Measurements from ENCODE around the gene PAQR8. TPM values are rescaled to one million over a fixed set of nuclear protein-coding genes. Genes with fewer than 3 reads are reported as not detected.

PAQR8 gene
- total and polyA plus RNA-seq, 4 donors = 0.43 to 3.3 (median 0.74) TPM

GRCh38 chr6:52377538-52378221 lies 15.7 kb downstream of the PAQR8 start:
- no peaks in the 10 kb centered on the region for H3K27me3 ChIP-seq (ENCODE audit: control insufficient read depth in 4 of 4, insufficient read depth in 4 of 4, low read length in 3 of 4)
- H3K27ac ChIP-seq (ENCODE audit: low read depth in 1 of 2, low read length in 2 of 2) = no peak overlapping the region
- H3K36me3 ChIP-seq (ENCODE audit: control insufficient read depth in 4 of 4, insufficient read depth in 3 of 4, low read depth in 1 of 4, low read length in 3 of 4) = no peaks in the 10 kb centered on the region
- H3K9ac ChIP-seq (ENCODE audit: low read depth in 1 of 2, low read length in 2 of 2) = no peak overlapping the region
- H3K9me3 ChIP-seq (ENCODE audit: control insufficient read depth in 4 of 4, low read length in 3 of 4) = no peaks in the 10 kb centered on the region
- H3K4me1 ChIP-seq (ENCODE audit: control insufficient read depth in 4 of 4, insufficient read depth in 4 of 4, low read length in 3 of 4) = no peaks in the 10 kb centered on the region
- WGBS = 73% methylated on average over 3 of the region's 3 CpGs
- no peak for DNase-seq (ENCODE audit: low spot score)
- no peak overlapping the region for H3K4me3 ChIP-seq (ENCODE audit: low read depth in 1 of 3, low read length in 3 of 3)
- no peak for TF ChIP-seq HNF4G (IDR thresholded peaks at IDR 0.05)
- TF ChIP-seq REST (IDR thresholded peaks at IDR 0.05) = no peak
- no peak for TF ChIP-seq CTCF (IDR thresholded peaks at IDR 0.05; ENCODE audit: low read depth, low read length, missing input control)

- 94% methylated on average over 4 of the region's 4 CpGs for WGBS
- no peak for DNase-seq (ENCODE audit: low spot score)
- Histone ChIP-seq H3K4me3 (ENCODE audit: low read depth in 1 of 3, low read length in 3 of 3) (no peak overlapping the region), H3K9ac (ENCODE audit: low read depth in 1 of 2, low read length in 2 of 2) (no peak overlapping the region), H3K27ac (ENCODE audit: low read depth in 1 of 2, low read length in 2 of 2) (no peak overlapping the region), H3K4me1 (ENCODE audit: control insufficient read depth in 4 of 4, insufficient read depth in 4 of 4, low read length in 3 of 4) (no peaks in the 10 kb centered on the region), H3K27me3 (ENCODE audit: control insufficient read depth in 4 of 4, insufficient read depth in 4 of 4, low read length in 3 of 4) (no peaks in the 10 kb centered on the region), H3K9me3 (ENCODE audit: control insufficient read depth in 4 of 4, low read length in 3 of 4) (no peaks in the 10 kb centered on the region), H3K36me3 (ENCODE audit: control insufficient read depth in 4 of 4, insufficient read depth in 3 of 4, low read depth in 1 of 4, low read length in 3 of 4) (no peaks in the 10 kb centered on the region)
- no peak for TF ChIP-seq EGR1 (IDR thresholded peaks at IDR 0.05; ENCODE audit: low read depth in 2 of 2)
- no peak for TF ChIP-seq GABPA (IDR thresholded peaks at IDR 0.05 in 1 of 2, conservative IDR thresholded peaks at IDR 0.05 in 1 of 2)
- TF ChIP-seq FOXA1 (IDR thresholded peaks at IDR 0.05) = no peak
- TF ChIP-seq ZBTB33 (IDR thresholded peaks at IDR 0.05) = no peak
- no peak for TF ChIP-seq MAX (IDR thresholded peaks at IDR 0.05)
- TF ChIP-seq YY1 (IDR thresholded peaks at IDR 0.05) = no peak
- no peak for TF ChIP-seq JUND (IDR thresholded peaks at IDR 0.05)
- TF ChIP-seq CTCF (IDR thresholded peaks at IDR 0.05; ENCODE audit: low read depth, low read length, missing input control) = no peak
Measured at GRCh38 chr6:52381249-52381648, 19.3 kb downstream of the PAQR8 start.

Data from liver (tissue), 9 donors.